ENCODE measurements around the gene TDRD12.

The TDRD12 gene

GRCh38 chr19:32674931-32675719 is 44.4 kb upstream of the TDRD12 start, which contains the start of gene ANKRD27 (continued):
- no peak for TF ChIP-seq ZNF398 (tag by site-specific recombination; IDR thresholded peaks at IDR 0.05)
- TF ChIP-seq ZNF488 (tag by site-specific recombination; IDR thresholded peaks at IDR 0.05): no peak
- no peak for TF ChIP-seq ZNF791 (tag by site-specific recombination; IDR thresholded peaks at IDR 0.05)
- no peak for TF ChIP-seq PRDM1 (tag by site-specific recombination; IDR thresholded peaks at IDR 0.05)
- TF ChIP-seq, protein P1, sequence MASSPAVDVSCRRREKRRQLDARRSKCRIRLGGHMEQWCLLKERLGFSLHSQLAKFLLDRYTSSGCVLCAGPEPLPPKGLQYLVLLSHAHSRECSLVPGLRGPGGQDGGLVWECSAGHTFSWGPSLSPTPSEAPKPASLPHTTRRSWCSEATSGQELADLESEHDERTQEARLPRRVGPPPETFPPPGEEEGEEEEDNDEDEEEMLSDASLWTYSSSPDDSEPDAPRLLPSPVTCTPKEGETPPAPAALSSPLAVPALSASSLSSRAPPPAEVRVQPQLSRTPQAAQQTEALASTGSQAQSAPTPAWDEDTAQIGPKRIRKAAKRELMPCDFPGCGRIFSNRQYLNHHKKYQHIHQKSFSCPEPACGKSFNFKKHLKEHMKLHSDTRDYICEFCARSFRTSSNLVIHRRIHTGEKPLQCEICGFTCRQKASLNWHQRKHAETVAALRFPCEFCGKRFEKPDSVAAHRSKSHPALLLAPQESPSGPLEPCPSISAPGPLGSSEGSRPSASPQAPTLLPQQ (tag by site-specific recombination; IDR thresholded peaks at IDR 0.05): peak; percentile 13; the same call in 1 of the 2 replicates
- TF ChIP-seq BCL6B (tag by site-specific recombination; IDR thresholded peaks at IDR 0.05): no peak
- TF ChIP-seq ZBTB48 (tag by site-specific recombination; IDR thresholded peaks at IDR 0.05): peak; percentile 33; the same call in 1 of the 2 replicates
- no peak for TF ChIP-seq OSR2 (tag by site-specific recombination; IDR thresholded peaks at IDR 0.05)
- TF ChIP-seq ZNF280C (tag by site-specific recombination; IDR thresholded peaks at IDR 0.05): no peak
- no peak for TF ChIP-seq ZNF140 (tag by site-specific recombination; IDR thresholded peaks at IDR 0.05)
- no peak for TF ChIP-seq ZNF350 (tag by site-specific recombination; IDR thresholded peaks at IDR 0.05)
- peak; percentile 79 for TF ChIP-seq ZBTB21 (tag by site-specific recombination; IDR thresholded peaks at IDR 0.05)
- no peak for TF ChIP-seq ZNF585B (tag by site-specific recombination; IDR thresholded peaks at IDR 0.05)
- TF ChIP-seq, protein P2, sequence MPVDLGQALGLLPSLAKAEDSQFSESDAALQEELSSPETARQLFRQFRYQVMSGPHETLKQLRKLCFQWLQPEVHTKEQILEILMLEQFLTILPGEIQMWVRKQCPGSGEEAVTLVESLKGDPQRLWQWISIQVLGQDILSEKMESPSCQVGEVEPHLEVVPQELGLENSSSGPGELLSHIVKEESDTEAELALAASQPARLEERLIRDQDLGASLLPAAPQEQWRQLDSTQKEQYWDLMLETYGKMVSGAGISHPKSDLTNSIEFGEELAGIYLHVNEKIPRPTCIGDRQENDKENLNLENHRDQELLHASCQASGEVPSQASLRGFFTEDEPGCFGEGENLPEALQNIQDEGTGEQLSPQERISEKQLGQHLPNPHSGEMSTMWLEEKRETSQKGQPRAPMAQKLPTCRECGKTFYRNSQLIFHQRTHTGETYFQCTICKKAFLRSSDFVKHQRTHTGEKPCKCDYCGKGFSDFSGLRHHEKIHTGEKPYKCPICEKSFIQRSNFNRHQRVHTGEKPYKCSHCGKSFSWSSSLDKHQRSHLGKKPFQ (tag by site-specific recombination; IDR thresholded peaks at IDR 0.05): no peak
- 0 out of 2 replicates have a peak, but pooled peaks have one; percentile 26 for TF ChIP-seq PRDM4 (tag by site-specific recombination; IDR thresholded peaks at IDR 0.05)
- TF ChIP-seq, protein P3, sequence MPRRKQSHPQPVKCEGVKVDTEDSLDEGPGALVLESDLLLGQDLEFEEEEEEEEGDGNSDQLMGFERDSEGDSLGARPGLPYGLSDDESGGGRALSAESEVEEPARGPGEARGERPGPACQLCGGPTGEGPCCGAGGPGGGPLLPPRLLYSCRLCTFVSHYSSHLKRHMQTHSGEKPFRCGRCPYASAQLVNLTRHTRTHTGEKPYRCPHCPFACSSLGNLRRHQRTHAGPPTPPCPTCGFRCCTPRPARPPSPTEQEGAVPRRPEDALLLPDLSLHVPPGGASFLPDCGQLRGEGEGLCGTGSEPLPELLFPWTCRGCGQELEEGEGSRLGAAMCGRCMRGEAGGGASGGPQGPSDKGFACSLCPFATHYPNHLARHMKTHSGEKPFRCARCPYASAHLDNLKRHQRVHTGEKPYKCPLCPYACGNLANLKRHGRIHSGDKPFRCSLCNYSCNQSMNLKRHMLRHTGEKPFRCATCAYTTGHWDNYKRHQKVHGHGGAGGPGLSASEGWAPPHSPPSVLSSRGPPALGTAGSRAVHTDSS (tag by site-specific recombination; IDR thresholded peaks at IDR 0.05): no peak
- peak; percentile 65; the same call in 1 of the 2 replicates for TF ChIP-seq ZNF391 (tag by site-specific recombination; IDR thresholded peaks at IDR 0.05; ENCODE audit: borderline replicate concordance, low read depth)
- no peak for TF ChIP-seq ZNF521 (tag by site-specific recombination; IDR thresholded peaks at IDR 0.05)
- TF ChIP-seq, protein P4, sequence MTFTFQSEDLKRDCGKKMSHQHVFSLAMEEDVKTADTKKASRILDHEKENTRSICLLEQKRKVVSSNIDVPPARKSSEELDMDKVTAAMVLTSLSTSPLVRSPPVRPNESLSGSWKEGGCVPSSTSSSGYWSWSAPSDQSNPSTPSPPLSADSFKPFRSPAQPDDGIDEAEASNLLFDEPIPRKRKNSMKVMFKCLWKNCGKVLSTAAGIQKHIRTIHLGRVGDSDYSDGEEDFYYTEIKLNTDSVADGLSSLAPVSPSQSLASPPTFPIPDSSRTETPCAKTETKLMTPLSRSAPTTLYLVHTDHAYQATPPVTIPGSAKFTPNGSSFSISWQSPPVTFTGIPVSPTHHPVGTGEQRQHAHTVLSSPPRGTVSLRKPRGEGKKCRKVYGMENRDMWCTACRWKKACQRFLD (tag by site-specific recombination; IDR thresholded peaks at IDR 0.05): peak; percentile 4; the same call in 1 of the 2 replicates
- TF ChIP-seq WT1 (tag by site-specific recombination; IDR thresholded peaks at IDR 0.05): no peak; the same call in 1 of the 2 replicates
- TF ChIP-seq PRDM6 (tag by site-specific recombination; IDR thresholded peaks at IDR 0.05): no peak
